ENCODE measurements around the gene TIGD3.

The TIGD3 gene

DNA sequence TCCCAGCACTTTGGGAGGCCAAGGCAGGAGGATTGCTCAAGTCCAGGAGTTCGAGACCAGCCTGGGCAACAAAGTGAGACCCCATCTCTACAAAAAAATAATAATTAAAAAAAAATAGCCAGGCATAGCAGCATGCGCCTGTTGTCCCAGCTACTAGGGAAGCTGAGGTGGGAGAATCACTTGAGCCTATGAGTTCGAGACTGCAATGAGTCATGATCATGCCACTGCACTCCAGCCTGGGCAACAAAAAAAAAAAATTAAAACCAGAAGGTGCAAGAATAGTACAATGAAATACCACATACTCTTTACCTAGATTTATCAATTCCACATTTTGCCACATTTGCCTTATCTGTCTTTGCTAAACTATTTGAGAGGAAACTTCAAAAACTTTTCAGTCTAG, 12.7 kb upstream of the TIGD3 start:
- TF ChIP-seq POLR2A (IDR thresholded peaks at IDR 0.05; ENCODE audit: extremely low read depth, insufficient read length), result no peak
- no peak for TF ChIP-seq MYC (IDR thresholded peaks at IDR 0.05; ENCODE audit: low read depth, low read length)
- TF ChIP-seq, protein P1, sequence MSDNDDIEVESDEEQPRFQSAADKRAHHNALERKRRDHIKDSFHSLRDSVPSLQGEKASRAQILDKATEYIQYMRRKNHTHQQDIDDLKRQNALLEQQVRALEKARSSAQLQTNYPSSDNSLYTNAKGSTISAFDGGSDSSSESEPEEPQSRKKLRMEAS (IDR thresholded peaks at IDR 0.05; ENCODE audit: low read depth, low read length), result no peak
- TF ChIP-seq CTCF (IDR thresholded peaks at IDR 0.05; ENCODE audit: low read depth, low read length), result no peak
- no peak for DNase-seq (ENCODE audit: low read depth)
- no peak overlapping the region for H3K4me3 ChIP-seq (ENCODE audit: low read depth, low read length)

- DNase-seq (ENCODE audit: low read depth), result no peak
- no peak for TF ChIP-seq MYC (IDR thresholded peaks at IDR 0.05; ENCODE audit: low read depth, low read length)
- TF ChIP-seq POLR2A (IDR thresholded peaks at IDR 0.05; ENCODE audit: extremely low read depth, insufficient read length), result no peak
- TF ChIP-seq CTCF (IDR thresholded peaks at IDR 0.05; ENCODE audit: low read depth, low read length), result no peak
- TF ChIP-seq, protein P1 (IDR thresholded peaks at IDR 0.05; ENCODE audit: low read depth, low read length), result no peak
- H3K4me3 ChIP-seq (ENCODE audit: low read depth, low read length), result no peak overlapping the region
Measured at GRCh38 chr11:65351511-65351910, 3.0 kb upstream of the TIGD3 start.

DNA sequence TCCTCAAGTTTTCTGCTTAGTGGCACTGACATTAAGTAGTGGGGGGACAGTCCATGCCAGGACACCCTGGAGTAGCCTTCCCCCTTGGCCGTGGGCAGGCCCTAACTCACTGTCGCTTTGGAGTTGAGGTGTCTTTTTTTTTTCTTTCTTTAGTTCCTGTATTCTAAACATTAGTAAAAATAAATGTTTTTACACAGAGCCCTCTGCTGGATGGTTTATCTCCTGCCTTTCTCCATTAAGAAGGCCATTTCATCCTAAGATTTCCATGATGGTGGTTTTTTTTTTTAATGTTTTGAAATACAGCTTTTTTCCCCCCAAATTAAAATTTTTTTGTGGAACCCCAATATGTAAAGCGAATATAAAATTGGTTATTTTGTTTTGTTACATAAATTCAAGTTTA, 1.8 kb upstream of the TIGD3 start:
- peak; percentile 32 for TF ChIP-seq CTCF (IDR thresholded peaks at IDR 0.05; ENCODE audit: low read depth, low read length)
- no peak for TF ChIP-seq POLR2A (IDR thresholded peaks at IDR 0.05; ENCODE audit: extremely low read depth, insufficient read length)
- DNase-seq (ENCODE audit: low read depth), result peak; percentile 42

GRCh38 chr11:65353376-65353775, 1.2 kb upstream of the TIGD3 start:
- DNase-seq (ENCODE audit: low read depth), result no peak
- H3K4me3 ChIP-seq (ENCODE audit: low read depth, low read length), result no peak overlapping the region
- TF ChIP-seq POLR2A (IDR thresholded peaks at IDR 0.05; ENCODE audit: extremely low read depth, insufficient read length) (no peak), MYC (IDR thresholded peaks at IDR 0.05; ENCODE audit: low read depth, low read length) (no peak), CTCF (IDR thresholded peaks at IDR 0.05; ENCODE audit: low read depth, low read length) (no peak)
- TF ChIP-seq, protein P1 (IDR thresholded peaks at IDR 0.05; ENCODE audit: low read depth, low read length), result no peak

More for the DNA sequence above, 1.8 kb upstream of the TIGD3 start:
- H3K4me3 ChIP-seq (ENCODE audit: low read depth, low read length), result no peak overlapping the region

DNA sequence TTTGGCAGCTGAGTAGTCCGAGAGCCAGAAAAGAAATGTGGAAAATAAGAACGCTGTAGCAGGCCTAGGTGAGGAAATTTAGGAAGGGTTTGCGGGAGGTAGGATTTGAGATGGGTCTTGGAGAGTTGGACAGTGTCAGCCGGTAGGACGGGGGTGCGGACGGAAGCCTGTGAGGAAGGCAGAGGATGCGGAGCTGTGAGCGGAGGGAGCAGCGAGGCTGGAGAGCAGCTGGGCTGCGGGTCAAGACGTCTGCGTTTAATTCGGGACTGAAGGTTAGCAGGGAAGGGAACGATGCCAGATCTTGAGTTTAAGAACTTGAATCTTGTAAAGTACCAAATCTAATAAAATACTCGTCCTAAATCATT, 669 bp upstream of the TIGD3 start:
- DNase-seq (ENCODE audit: low read depth), result no peak
- peak overlapping the region; percentile 48 for H3K4me3 ChIP-seq (ENCODE audit: low read depth, low read length)
- TF ChIP-seq MYC (IDR thresholded peaks at IDR 0.05; ENCODE audit: low read depth, low read length) (no peak), POLR2A (IDR thresholded peaks at IDR 0.05; ENCODE audit: extremely low read depth, insufficient read length) (no peak)
- TF ChIP-seq, protein P1 (IDR thresholded peaks at IDR 0.05; ENCODE audit: low read depth, low read length), result no peak

DNA sequence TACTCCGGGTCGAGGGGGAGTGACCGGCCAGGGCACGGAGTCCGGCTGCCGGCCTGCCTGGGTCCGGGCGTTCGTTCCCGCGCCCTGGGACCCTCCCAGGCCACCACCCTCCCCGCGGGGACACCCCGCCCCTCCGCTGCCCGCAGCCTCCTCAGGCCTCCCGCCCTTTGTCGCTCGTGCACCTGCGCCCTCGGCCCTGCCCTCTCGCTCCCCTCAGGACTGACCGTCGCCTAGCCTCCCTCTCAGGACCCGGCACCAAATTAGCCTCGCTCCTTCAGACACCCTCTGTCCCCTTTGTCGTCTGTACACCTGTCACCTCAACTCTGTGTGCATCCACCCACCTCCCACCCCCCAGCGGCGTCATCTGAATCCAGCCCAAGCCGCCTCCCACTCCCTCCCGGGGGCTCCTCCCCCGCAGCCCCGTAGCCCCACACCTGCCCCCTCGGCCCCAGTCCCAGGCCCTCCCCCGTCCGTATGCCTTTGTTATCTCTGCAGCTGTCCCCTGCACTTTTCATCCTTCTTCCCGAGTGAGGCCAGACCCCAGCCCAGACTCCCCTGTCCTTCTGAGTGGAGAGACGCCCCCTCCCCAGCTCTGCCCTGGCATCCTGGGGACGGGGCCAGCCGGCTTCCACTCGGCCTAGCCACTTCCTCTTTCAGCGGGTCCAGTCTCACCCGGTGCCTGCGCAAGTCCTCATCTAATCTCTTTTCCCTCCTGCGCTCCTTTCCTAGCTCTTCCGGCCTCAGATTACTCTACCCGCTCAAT, 643 bp downstream of the TIGD3 start:
- H3K4me3 ChIP-seq (ENCODE audit: low read depth, low read length), result peak overlapping the region; percentile 44
- DNase-seq (ENCODE audit: low read depth), result peak; percentile 82
- TF ChIP-seq MYC (IDR thresholded peaks at IDR 0.05; ENCODE audit: low read depth, low read length) (no peak), CTCF (IDR thresholded peaks at IDR 0.05; ENCODE audit: low read depth, low read length) (no peak), POLR2A (IDR thresholded peaks at IDR 0.05; ENCODE audit: extremely low read depth, insufficient read length) (no peak)
- TF ChIP-seq, protein P1 (IDR thresholded peaks at IDR 0.05; ENCODE audit: low read depth, low read length), result no peak
